ENCODE results near the gene OR2K2. TPM values are rescaled to one million over a fixed set of nuclear protein-coding genes. Genes with fewer than 3 reads are reported as not detected.
"Not testable (repeated sequence)": the region's sequence is repeated elsewhere in the genome, so short reads cannot be mapped to it uniquely, and the experiment has no call there.

OR2K2 gene
- total and polyA plus RNA-seq, 2 experiments from 2014 or later, result not detected

- TF ChIP-seq, protein P1, sequence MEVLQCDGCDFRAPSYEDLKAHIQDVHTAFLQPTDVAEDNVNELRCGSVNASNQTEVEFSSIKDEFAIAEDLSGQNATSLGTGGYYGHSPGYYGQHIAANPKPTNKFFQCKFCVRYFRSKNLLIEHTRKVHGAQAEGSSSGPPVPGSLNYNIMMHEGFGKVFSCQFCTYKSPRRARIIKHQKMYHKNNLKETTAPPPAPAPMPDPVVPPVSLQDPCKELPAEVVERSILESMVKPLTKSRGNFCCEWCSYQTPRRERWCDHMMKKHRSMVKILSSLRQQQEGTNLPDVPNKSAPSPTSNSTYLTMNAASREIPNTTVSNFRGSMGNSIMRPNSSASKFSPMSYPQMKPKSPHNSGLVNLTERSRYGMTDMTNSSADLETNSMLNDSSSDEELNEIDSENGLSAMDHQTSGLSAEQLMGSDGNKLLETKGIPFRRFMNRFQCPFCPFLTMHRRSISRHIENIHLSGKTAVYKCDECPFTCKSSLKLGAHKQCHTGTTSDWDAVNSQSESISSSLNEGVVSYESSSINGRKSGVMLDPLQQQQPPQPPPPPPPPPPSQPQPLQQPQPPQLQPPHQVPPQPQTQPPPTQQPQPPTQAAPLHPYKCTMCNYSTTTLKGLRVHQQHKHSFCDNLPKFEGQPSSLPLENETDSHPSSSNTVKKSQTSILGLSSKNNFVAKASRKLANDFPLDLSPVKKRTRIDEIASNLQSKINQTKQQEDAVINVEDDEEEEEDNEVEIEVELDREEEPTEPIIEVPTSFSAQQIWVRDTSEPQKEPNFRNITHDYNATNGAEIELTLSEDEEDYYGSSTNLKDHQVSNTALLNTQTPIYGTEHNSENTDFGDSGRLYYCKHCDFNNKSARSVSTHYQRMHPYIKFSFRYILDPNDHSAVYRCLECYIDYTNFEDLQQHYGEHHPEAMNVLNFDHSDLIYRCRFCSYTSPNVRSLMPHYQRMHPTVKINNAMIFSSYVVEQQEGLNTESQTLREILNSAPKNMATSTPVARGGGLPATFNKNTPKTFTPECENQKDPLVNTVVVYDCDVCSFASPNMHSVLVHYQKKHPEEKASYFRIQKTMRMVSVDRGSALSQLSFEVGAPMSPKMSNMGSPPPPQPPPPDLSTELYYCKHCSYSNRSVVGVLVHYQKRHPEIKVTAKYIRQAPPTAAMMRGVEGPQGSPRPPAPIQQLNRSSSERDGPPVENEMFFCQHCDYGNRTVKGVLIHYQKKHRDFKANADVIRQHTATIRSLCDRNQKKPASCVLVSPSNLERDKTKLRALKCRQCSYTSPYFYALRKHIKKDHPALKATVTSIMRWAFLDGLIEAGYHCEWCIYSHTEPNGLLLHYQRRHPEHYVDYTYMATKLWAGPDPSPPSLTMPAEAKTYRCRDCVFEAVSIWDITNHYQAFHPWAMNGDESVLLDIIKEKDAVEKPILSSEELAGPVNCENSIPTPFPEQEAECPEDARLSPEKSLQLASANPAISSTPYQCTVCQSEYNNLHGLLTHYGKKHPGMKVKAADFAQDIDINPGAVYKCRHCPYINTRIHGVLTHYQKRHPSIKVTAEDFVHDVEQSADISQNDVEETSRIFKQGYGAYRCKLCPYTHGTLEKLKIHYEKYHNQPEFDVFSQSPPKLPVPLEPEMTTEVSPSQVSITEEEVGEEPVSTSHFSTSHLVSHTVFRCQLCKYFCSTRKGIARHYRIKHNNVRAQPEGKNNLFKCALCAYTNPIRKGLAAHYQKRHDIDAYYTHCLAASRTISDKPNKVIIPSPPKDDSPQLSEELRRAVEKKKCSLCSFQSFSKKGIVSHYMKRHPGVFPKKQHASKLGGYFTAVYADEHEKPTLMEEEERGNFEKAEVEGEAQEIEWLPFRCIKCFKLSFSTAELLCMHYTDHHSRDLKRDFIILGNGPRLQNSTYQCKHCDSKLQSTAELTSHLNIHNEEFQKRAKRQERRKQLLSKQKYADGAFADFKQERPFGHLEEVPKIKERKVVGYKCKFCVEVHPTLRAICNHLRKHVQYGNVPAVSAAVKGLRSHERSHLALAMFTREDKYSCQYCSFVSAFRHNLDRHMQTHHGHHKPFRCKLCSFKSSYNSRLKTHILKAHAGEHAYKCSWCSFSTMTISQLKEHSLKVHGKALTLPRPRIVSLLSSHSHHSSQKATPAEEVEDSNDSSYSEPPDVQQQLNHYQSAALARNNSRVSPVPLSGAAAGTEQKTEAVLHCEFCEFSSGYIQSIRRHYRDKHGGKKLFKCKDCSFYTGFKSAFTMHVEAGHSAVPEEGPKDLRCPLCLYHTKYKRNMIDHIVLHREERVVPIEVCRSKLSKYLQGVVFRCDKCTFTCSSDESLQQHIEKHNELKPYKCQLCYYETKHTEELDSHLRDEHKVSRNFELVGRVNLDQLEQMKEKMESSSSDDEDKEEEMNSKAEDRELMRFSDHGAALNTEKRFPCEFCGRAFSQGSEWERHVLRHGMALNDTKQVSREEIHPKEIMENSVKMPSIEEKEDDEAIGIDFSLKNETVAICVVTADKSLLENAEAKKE (CRISPR knock-in tag; IDR thresholded peaks at IDR 0.05), result no peak
- no peak for TF ChIP-seq ZNF331 (CRISPR knock-in tag; IDR thresholded peaks at IDR 0.05; ENCODE audit: low read depth)
Observed at GRCh38 chr9:111349766-111350165, 19.7 kb upstream of the OR2K2 start (continued).

DNA sequence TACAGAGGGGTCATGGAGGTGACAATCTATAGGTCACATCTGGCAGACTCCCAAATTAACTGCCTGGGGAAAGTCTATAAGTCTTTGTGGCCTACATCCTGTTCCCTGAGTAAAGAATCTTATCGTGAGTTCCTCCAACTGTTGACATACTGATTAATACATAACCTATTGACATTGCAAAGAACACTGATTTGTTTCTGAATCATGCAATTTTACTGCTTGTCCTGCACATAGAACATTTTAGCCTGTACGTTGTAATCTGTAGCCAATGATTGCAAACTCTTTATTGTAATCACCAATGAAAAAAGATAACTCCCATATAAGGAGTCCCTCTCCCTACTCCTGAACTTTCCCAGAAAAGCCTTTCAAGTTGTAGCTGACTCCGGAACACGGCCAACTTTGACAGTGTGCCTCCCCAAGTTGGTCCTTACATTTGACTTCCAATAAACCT, 18.8 kb upstream of the OR2K2 start:
- ATAC-seq (no peak), DNase-seq (ENCODE audit: low spot score) (no peak)
- Mint-ChIP-seq H3K27me3 (ENCODE audit: insufficient read depth, low read depth, poor library complexity) (peaks cover 3% of the 10 kb centered on the region), H3K36me3 (ENCODE audit: low read depth) (no peaks in the 10 kb centered on the region), H3K9me3 (no peaks in the 10 kb centered on the region), H3K4me3 (no peak overlapping the region), H3K27ac (no peak overlapping the region), H3K4me1 (no peaks in the 10 kb centered on the region)
- Histone ChIP-seq H3K27ac (ENCODE audit: low read depth) (no peak overlapping the region), H4K20me1 (replicated peaks; ENCODE audit: insufficient read depth) (no peaks in the 10 kb centered on the region), H3K4me1 (ENCODE audit: insufficient read depth) (no peaks in the 10 kb centered on the region), H3K27me3 (ENCODE audit: insufficient read depth) (no peaks in the 10 kb centered on the region), H2AFZ (no peak overlapping the region), H3K9me2 (ENCODE audit: insufficient read depth) (no peaks in the 10 kb centered on the region), H3K36me3 (ENCODE audit: insufficient read depth) (no peaks in the 10 kb centered on the region), H3K79me2 (replicated peaks; ENCODE audit: insufficient read depth) (no peaks in the 10 kb centered on the region), H3F3A (replicated peaks; ENCODE audit: low read depth) (no peaks in the 10 kb centered on the region), H3K4me2 (no peak overlapping the region), H3K4me3 (no peak overlapping the region)
- TF ChIP-seq EZH2phosphoT487 (IDR thresholded peaks at IDR 0.05; ENCODE audit: unreplicated experiment), result no peak

DNA sequence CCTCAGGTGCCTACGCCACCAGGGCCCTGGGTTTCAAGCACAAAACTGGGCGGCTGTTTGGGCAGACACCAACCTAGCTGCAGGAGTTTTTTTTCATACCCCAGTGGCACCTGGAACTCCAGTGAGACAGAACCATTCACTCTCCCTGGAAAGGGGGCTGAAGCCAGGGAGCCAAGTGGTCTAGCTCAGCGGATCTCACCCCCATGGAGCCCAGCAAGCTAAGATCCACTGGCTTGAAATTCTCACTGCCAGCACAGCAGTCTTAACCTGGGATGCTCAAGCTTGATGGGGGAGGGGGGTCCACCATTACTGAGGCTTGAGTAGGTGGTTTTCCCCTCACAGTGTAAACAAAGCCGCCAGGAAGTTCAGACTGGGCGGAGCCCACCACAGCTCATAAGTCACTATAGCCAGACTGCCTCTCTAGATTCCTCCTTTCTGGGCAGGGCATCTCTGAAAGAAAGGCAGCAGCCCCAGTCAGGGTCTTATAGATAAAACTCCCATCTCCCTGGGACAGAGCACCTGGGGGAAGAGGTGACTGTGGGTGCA, 4.4 kb upstream of the OR2K2 start:
- H3K9me2 ChIP-seq (ENCODE audit: insufficient read depth); H3K27me3 ChIP-seq (ENCODE audit: insufficient read depth); H3K4me1 Mint-ChIP-seq; H3K27ac Mint-ChIP-seq; H4K20me1 ChIP-seq (replicated peaks; ENCODE audit: insufficient read depth); H3K4me3 Mint-ChIP-seq; H3K36me3 Mint-ChIP-seq (ENCODE audit: low read depth); H3K79me2 ChIP-seq (replicated peaks; ENCODE audit: insufficient read depth); H3K4me2 ChIP-seq; ATAC-seq; H3K9me3 Mint-ChIP-seq; H3K4me3 ChIP-seq; H3K4me1 ChIP-seq (ENCODE audit: insufficient read depth); H3K36me3 ChIP-seq (ENCODE audit: insufficient read depth); DNase-seq (ENCODE audit: low spot score); H3K27ac ChIP-seq (ENCODE audit: low read depth); H3F3A ChIP-seq (replicated peaks; ENCODE audit: low read depth); H3K27me3 Mint-ChIP-seq (ENCODE audit: insufficient read depth, low read depth, poor library complexity): not testable (repeated sequence)
- H2AFZ ChIP-seq, result peak overlapping the region; percentile 72

All from GM23338 (cell line).